HG02798 (cell line): ENCODE measurements around the gene DENND10.
"Not testable (repeated sequence)": the region's sequence is repeated elsewhere in the genome, so short reads cannot be mapped to it uniquely, and the experiment has no call there.

Experiments
- ATAC-seq: cut with Tn5 transposase; IDR thresholded peaks from one replicate; pipeline ENCODE4 v1.9.1; 2021; ENCODE audit warnings: mild to moderate bottlenecking; ENCODE audit not compliant: unreplicated experiment, poor library complexity

The DENND10 gene

GRCh38 chr10:119129721-119130120 is 25.8 kb downstream of the DENND10 start:
- ATAC-seq = no peak

- no peak for ATAC-seq
Observed at GRCh38 chr10:119131512-119132240, 27.8 kb downstream of the DENND10 start.

GRCh38 chr10:119132521-119133345 is 28.8 kb downstream of the DENND10 start:
- no peak for ATAC-seq

GRCh38 chr10:119133949-119134348 is 30.0 kb downstream of the DENND10 start:
- no peak for ATAC-seq

- no peak for ATAC-seq
Observed at GRCh38 chr10:119135513-119135881, 31.6 kb downstream of the DENND10 start.

DNA sequence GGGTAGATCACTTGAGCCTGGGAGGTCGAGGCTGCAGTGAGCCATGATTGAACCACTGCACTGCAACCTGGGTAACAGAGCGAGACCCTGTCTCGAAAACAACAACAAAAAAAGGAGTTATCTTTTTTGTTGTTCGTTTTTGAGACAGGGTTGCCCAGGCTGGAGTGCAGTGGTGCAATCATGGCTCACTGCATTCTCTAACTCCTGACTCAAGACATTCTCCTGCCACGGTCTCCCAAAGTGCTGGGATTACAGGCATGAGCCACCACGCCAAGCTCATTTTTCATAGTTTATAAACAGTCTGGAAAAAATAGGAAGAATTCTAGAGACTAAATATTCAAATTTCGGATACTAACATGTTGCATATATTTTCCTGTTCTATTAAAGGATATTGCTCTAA is 32.2 kb downstream of the DENND10 start:
- ATAC-seq = no peak

DNA sequence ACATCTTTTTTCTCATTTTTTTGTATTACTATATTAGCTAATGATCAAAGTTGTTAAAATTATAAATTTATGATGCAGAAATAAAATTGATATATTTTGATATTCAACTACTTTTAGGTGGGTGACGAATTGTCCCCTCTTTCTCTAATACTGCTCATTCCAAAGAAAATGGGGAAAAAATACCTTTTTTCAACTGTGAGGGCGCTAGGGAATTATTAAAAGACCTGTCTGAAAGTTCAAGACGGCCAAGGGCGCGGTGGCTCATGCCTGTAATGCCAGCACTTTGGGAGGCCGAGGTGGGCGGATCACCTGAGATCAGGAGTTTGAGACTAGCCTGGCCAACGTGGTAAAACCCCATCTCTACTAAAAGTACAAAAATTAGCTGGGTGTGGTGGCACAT is 34.0 kb downstream of the DENND10 start:
- not testable (repeated sequence) for ATAC-seq

DNA sequence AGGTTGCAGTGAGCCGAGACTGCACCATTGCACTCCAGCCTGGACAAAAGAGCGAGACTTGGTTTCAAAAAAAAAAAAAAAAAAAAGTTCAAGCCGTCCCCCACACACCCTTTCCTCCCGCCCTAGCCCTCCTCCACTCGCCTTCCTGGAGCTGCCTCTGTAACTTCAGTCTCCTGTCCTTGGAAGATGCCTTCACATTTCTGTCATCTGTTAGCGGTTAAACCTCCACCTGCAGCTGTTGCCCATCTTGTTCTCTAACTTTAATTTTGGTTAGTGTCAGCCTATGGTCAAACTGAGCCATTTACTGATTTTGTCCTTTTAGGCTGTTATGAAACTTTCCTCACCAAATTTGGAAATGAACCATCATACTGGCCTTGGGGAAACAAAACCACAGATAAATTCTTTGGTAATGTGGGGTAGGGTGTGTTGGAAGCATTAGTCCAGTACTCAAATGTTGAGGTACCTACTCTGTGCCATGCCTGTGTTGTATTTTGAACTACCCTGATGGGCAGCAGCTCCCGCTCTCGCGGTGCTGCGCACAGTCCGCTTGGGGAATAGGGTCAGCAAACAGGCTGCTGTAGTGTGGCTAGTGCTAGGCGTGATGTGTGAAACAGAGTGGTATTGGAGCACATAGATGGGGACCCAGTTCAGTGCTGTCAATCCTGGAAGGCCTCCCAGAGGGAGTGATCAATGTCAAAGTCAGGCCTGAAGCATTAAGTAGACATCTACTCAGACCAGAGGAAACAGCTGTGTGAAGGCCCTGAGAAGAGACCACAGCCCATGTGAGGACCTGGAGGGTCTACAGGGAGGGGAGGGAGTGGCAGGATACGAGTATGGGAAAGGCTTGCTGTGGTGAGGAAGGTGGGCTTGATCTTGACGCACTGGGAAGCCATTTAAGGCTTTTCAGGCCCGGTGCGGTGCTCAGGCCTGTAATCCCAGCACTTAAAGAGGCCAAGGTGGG is 34.7 kb downstream of the DENND10 start:
- no peak for ATAC-seq

DNA sequence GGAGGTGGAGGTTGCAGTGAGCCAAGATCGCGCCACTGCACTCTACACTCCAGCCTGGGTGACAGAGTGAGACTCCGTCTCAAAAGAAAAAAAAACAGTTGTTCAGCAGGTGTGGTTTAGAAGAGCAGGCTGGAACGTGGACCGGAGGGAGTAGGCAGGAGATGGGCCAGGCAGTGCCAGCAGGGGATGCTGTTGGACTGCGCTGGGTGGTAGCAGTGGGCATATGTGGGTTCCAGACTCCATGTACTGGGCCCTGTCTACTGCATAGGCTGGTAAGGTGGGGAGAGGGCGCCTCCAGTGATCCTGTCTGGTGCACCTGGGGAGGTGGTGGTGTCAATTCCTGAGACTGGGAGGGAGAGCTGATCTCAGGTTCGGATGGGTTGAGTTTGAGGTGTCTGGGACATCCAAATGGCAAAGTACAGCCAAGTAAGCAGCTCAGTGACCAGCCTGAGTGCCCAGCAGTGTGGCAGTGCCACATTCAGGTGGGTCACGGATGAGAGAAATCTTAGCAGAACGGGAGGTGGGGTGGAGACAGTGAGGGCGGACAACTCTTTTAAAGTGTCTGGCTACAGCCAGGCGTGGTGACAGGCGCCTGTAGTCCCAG is 35.7 kb downstream of the DENND10 start:
- ATAC-seq = peak; percentile 49

DNA sequence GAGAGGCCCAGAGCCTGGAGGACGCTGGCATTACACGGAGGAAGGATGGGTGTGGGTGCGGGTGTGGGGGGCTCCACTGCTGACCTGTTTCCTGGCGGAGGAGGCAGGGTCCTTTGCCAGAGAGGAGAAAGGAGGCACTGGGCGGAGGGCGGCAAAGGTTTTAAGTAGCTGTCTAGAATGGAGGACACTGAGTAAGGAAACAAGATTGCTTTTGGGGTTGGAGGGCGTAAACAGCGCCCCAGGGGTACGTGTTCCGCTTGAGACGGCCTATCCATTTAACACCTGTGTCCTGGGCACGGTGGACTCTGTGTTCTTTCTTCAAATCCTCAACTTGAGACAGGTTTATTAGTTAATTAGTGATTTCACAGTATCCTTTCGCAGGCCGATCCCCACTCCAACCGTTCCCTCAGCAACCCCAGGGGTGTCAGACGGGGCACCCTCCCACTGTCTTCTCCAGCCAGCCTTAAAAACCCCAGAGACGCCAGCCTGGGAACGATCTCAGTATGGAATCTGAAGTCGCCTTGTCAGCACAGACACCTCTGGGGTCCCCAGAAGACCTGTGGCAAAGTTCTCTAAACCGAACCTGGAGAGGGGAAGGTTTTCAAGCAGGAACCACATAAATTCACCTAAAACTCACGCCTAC is 36.8 kb downstream of the DENND10 start:
- no peak for ATAC-seq

DNA sequence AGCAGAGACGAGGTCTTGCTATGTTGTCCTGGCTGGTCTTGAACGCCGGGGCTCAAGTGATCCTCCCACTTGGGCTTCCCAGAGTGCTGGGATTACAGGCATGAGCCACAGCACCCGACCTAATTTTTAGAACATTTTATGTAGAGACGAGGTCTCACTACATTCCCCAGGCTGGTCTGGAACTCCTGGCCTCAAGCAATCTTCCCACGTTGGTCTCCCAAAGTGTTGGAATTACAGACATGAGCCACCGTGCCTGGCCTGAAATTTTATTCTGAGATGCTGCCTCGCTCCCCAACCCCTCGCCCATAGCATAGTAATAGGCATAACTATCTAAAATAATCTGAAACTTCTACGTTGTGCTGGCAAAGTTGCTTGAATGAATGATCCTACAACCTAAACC is 39.7 kb downstream of the DENND10 start:
- no peak for ATAC-seq

GRCh38 chr10:119149157-119149556 is 45.2 kb downstream of the DENND10 start:
- ATAC-seq = no peak

GRCh38 chr10:119149729-119150128 is 45.8 kb downstream of the DENND10 start:
- ATAC-seq = no peak

- not testable (repeated sequence) for ATAC-seq
Observed at GRCh38 chr10:119151601-119152000, 47.7 kb downstream of the DENND10 start.

GRCh38 chr10:119153041-119153440 is 49.1 kb downstream of the DENND10 start:
- no peak for ATAC-seq

GRCh38 chr10:119153661-119154060 is 49.7 kb downstream of the DENND10 start:
- ATAC-seq = no peak

- ATAC-seq = no peak
Observed at GRCh38 chr10:119159332-119159731, 55.4 kb downstream of the DENND10 start.

- ATAC-seq = no peak
Observed at GRCh38 chr10:119161680-119162451, 58.0 kb downstream of the DENND10 start.
